ENCODE results near the gene NHS. TPM values are rescaled to one million over a fixed set of nuclear protein-coding genes. Genes with fewer than 3 reads are reported as not detected.
A peak's percentile ranks its signal among the peaks of the same experiment; 100 is the strongest.

Gene NHS
- total RNA-seq, 1 donor from 2014 or later: 117 TPM

- TF ChIP-seq CTCF (IDR thresholded peaks at IDR 0.05; ENCODE audit: unreplicated experiment): no peak
- Mint-ChIP-seq H3K36me3 (ENCODE audit: insufficient read depth) (peaks cover 1% of the 10 kb centered on the region), H3K27me3 (no peaks in the 10 kb centered on the region), H3K9me3 (ENCODE audit: low read depth) (no peaks in the 10 kb centered on the region), H3K4me1 (ENCODE audit: low read depth) (peaks cover 59% of the 10 kb centered on the region), H3K27ac (no peak overlapping the region), H3K4me3 (ENCODE audit: low read depth) (no peak overlapping the region)
- DNase-seq (ENCODE audit: low spot score, unreplicated experiment): no peak
Observed at GRCh38 chrX:17411205-17411604, 36.2 kb downstream of the NHS start.

- no peak overlapping the region for H3K4me3 Mint-ChIP-seq (ENCODE audit: low read depth)
- no peak for TF ChIP-seq CTCF (IDR thresholded peaks at IDR 0.05; ENCODE audit: unreplicated experiment)
- H3K27me3 Mint-ChIP-seq: no peaks in the 10 kb centered on the region
- no peaks in the 10 kb centered on the region for H3K9me3 Mint-ChIP-seq (ENCODE audit: low read depth)
- H3K36me3 Mint-ChIP-seq (ENCODE audit: insufficient read depth): peaks cover 1% of the 10 kb centered on the region
- H3K4me1 Mint-ChIP-seq (ENCODE audit: low read depth): peaks cover 62% of the 10 kb centered on the region
- no peak for DNase-seq (ENCODE audit: low spot score, unreplicated experiment)
- H3K27ac Mint-ChIP-seq: peak overlapping the region; percentile 57
Observed at GRCh38 chrX:17412692-17413091, 37.7 kb downstream of the NHS start.

GRCh38 chrX:17413228-17413627 lies 38.2 kb downstream of the NHS start:
- no peak for DNase-seq (ENCODE audit: low spot score, unreplicated experiment)
- no peak for TF ChIP-seq CTCF (IDR thresholded peaks at IDR 0.05; ENCODE audit: unreplicated experiment)
- Mint-ChIP-seq H3K4me1 (ENCODE audit: low read depth) (peaks cover 64% of the 10 kb centered on the region), H3K27ac (no peak overlapping the region), H3K4me3 (ENCODE audit: low read depth) (no peak overlapping the region), H3K36me3 (ENCODE audit: insufficient read depth) (peaks cover 1% of the 10 kb centered on the region), H3K27me3 (no peaks in the 10 kb centered on the region), H3K9me3 (ENCODE audit: low read depth) (no peaks in the 10 kb centered on the region)

GRCh38 chrX:17414027-17414658 lies 39.1 kb downstream of the NHS start:
- no peaks in the 10 kb centered on the region for H3K36me3 Mint-ChIP-seq (ENCODE audit: insufficient read depth)
- no peak overlapping the region for H3K4me3 Mint-ChIP-seq (ENCODE audit: low read depth)
- H3K27me3 Mint-ChIP-seq: no peaks in the 10 kb centered on the region
- DNase-seq (ENCODE audit: low spot score, unreplicated experiment): no peak
- H3K9me3 Mint-ChIP-seq (ENCODE audit: low read depth): no peaks in the 10 kb centered on the region
- peaks cover 61% of the 10 kb centered on the region for H3K4me1 Mint-ChIP-seq (ENCODE audit: low read depth)
- TF ChIP-seq CTCF (IDR thresholded peaks at IDR 0.05; ENCODE audit: unreplicated experiment): no peak
- H3K27ac Mint-ChIP-seq: peak overlapping the region; percentile 84

GRCh38 chrX:17414839-17415238 lies 39.8 kb downstream of the NHS start:
- Mint-ChIP-seq H3K27me3 (no peaks in the 10 kb centered on the region), H3K27ac (peak overlapping the region; percentile 84), H3K4me1 (ENCODE audit: low read depth) (peaks cover 54% of the 10 kb centered on the region), H3K9me3 (ENCODE audit: low read depth) (no peaks in the 10 kb centered on the region), H3K36me3 (ENCODE audit: insufficient read depth) (no peaks in the 10 kb centered on the region), H3K4me3 (ENCODE audit: low read depth) (no peak overlapping the region)
- TF ChIP-seq CTCF (IDR thresholded peaks at IDR 0.05; ENCODE audit: unreplicated experiment): no peak
- no peak for DNase-seq (ENCODE audit: low spot score, unreplicated experiment)
